H1 (cell line): ENCODE measurements around the gene FOSL1. TPM values are rescaled to one million over a fixed set of nuclear protein-coding genes. Genes with fewer than 3 reads are reported as not detected.

Source experiments
- CTCF ChIA-PET: fragments of 300-600 bp; sonication (Branson Sonifier 250); formaldehyde crosslinking; loops from one replicate; lab custom pipeline; 2021; ENCODE audit not compliant: partially characterized antibody; lab: Charles Lee
- POLR2A ChIA-PET: fragments of 300-600 bp; sonication (Branson Sonifier 250); formaldehyde crosslinking; loops from one replicate; lab custom pipeline; 2021; ENCODE audit warnings: inconsistent platforms; ENCODE audit not compliant: partially characterized antibody; lab: Charles Lee
- DNase-seq, 2 experiments: peaks; one replicate each; pipeline versions ENCODE4 v3.0.0 to v3.0.0-alpha.2; 2010 to 2022; ENCODE audit warnings: low spot score in 2 of 2, low read depth in 1 of 2, mixed read lengths in 1 of 2
- FAIRE-seq: peaks from 2 replicates; lab custom pipeline; 2011; peaks lifted over from hg19 to GRCh38; lab: Jason Lieb, UNC
- H2AFZ ChIP-seq: 2 replicates; pipeline ENCODE4 v1.8.1; 2012; ENCODE audit warnings: low read length, inconsistent platforms
- H2AK5ac ChIP-seq: 2 replicates; pipeline ENCODE4 v1.6.1; 2013; ENCODE audit warnings: low read depth, low read length
- H2BK120ac ChIP-seq: replicated peaks from 2 replicates; pipeline ENCODE3; 2013; ENCODE audit warnings: low read depth, low read length, inconsistent platforms
- H2BK12ac ChIP-seq: 2 replicates; pipeline ENCODE4 v1.6.1; 2013; ENCODE audit warnings: low read depth, low read length
- H2BK15ac ChIP-seq: 2 replicates; pipeline ENCODE4 v1.6.1; 2013; ENCODE audit warnings: low read length
- H2BK20ac ChIP-seq: 2 replicates; pipeline ENCODE4 v1.6.1; 2013; ENCODE audit warnings: low read length
- H2BK5ac ChIP-seq: 2 replicates; pipeline ENCODE4 v1.6.1; 2013; ENCODE audit warnings: low read depth, low read length
- H3K14ac ChIP-seq: 2 replicates; pipeline ENCODE4 v1.6.1; 2013; ENCODE audit warnings: inconsistent platforms; ENCODE audit not compliant: insufficient read length
- H3K18ac ChIP-seq: 2 replicates; pipeline ENCODE4 v1.6.1; 2013; ENCODE audit warnings: low read length; ENCODE audit errors: extremely low read depth
- H3K23ac ChIP-seq: 2 replicates; pipeline ENCODE4 v1.6.1; 2013; ENCODE audit warnings: inconsistent platforms; ENCODE audit not compliant: insufficient read length
- H3K23me2 ChIP-seq: 2 replicates; pipeline ENCODE4 v1.6.1; 2013; ENCODE audit warnings: low read depth, low read length
- H3K27ac ChIP-seq: 2 replicates; pipeline ENCODE4 v1.6.1; 2011; ENCODE audit warnings: low read depth, low read length, inconsistent platforms
- H3K27me3 ChIP-seq, 4 experiments: replicated peaks in 1 of 4; 1 replicate in 1 of 4; 2 replicates in 3 of 4; pipeline versions ENCODE4 v1.6.1 to v1.8.1; 2011 to 2013; ENCODE audit warnings: low read length in 3 of 4, mild to moderate bottlenecking in 3 of 4, inconsistent platforms in 2 of 4, mixed read lengths in 2 of 4, moderate library complexity in 1 of 4; ENCODE audit not compliant: control insufficient read depth in 3 of 4, insufficient read depth in 3 of 4; ENCODE audit errors: extremely low read depth in 1 of 4
- H3K36me3 ChIP-seq, 4 experiments: 2 replicates each; pipeline versions ENCODE4 v1.6.1 to v1.8.1; 2011 to 2013; ENCODE audit warnings: mild to moderate bottlenecking in 4 of 4, low read length in 3 of 4, moderate library complexity in 2 of 4, control low read depth in 1 of 4, inconsistent platforms in 1 of 4; ENCODE audit not compliant: insufficient read depth in 4 of 4, control insufficient read depth in 2 of 4
- H3K4ac ChIP-seq: replicated peaks from 2 replicates; pipeline ENCODE3; 2013; ENCODE audit warnings: low read length, low read depth, mixed read lengths, inconsistent platforms; ENCODE audit not compliant: insufficient read length
- H3K4me1 ChIP-seq, 4 experiments: replicated peaks in 1 of 4; 1 replicate in 1 of 4; 2 replicates in 3 of 4; pipeline versions ENCODE4 v1.6.1 to v1.8.1; 2011 to 2013; ENCODE audit warnings: low read length in 3 of 4, inconsistent platforms in 2 of 4, mixed read lengths in 1 of 4; ENCODE audit not compliant: insufficient read depth in 4 of 4, control insufficient read depth in 3 of 4
- H3K4me2 ChIP-seq, 2 experiments: 2 replicates each; pipeline versions ENCODE4 v1.6.1 to v1.8.1; 2011 to 2013; ENCODE audit warnings: low read depth in 2 of 2, low read length in 2 of 2, control low read depth in 1 of 2, inconsistent platforms in 1 of 2, mild to moderate bottlenecking in 1 of 2; ENCODE audit not compliant: insufficient read depth in 1 of 2
- H3K4me3 ChIP-seq, 4 experiments: fragments of 200-600, 300-600 bp in 1 of 4; sonication (generic), shearing (Covaris generic), sonication (Bioruptor Twin) in 1 of 4; 2 replicates each; pipeline versions ENCODE4 v1.5.1 to v1.8.1; 2011 to 2016; ENCODE audit warnings: low read length in 4 of 4, low read depth in 3 of 4, control low read depth in 2 of 4, inconsistent platforms in 2 of 4, mild to moderate bottlenecking in 2 of 4, mixed read lengths in 1 of 4, moderate library complexity in 1 of 4; ENCODE audit not compliant: insufficient read depth in 2 of 4; ENCODE audit errors: extremely low read depth in 1 of 4
- H3K56ac ChIP-seq: replicated peaks from 2 replicates; pipeline ENCODE3; 2013; ENCODE audit warnings: low read depth, mild to moderate bottlenecking, mixed read lengths, low read length, inconsistent platforms; ENCODE audit not compliant: insufficient read length
- H3K79me1 ChIP-seq: 2 replicates; pipeline ENCODE4 v1.6.1; 2013; ENCODE audit warnings: low read depth, low read length, control low read depth
- H3K79me2 ChIP-seq, 2 experiments: 2 replicates each; pipeline versions ENCODE4 v1.6.1 to v1.8.1; 2012 to 2013; ENCODE audit warnings: low read length in 2 of 2, mild to moderate bottlenecking in 2 of 2, inconsistent platforms in 1 of 2; ENCODE audit not compliant: insufficient read depth in 2 of 2, control insufficient read depth in 1 of 2
- H3K9ac ChIP-seq, 4 experiments: replicated peaks in 1 of 4; 1 replicate in 1 of 4; 2 replicates in 3 of 4; pipeline versions ENCODE4 v1.6.1 to v1.8.1; 2011 to 2013; ENCODE audit warnings: low read depth in 3 of 4, low read length in 3 of 4, control low read depth in 2 of 4, mild to moderate bottlenecking in 2 of 4, moderate library complexity in 2 of 4, inconsistent platforms in 1 of 4; ENCODE audit errors: extremely low read depth in 1 of 4
- H3K9me3 ChIP-seq, 2 experiments: 2 replicates each; pipeline versions ENCODE4 v1.6.1 to v1.8.1; 2012 to 2013; ENCODE audit warnings: mild to moderate bottlenecking in 2 of 2, moderate library complexity in 2 of 2, control low read depth in 1 of 2, inconsistent platforms in 1 of 2, low read depth in 1 of 2, low read length in 1 of 2, mixed read lengths in 1 of 2; ENCODE audit not compliant: insufficient read depth in 2 of 2
- H4K20me1 ChIP-seq, 2 experiments: replicated peaks in 1 of 2; 2 replicates each; pipeline versions ENCODE3 to v1.8.1; 2011 to 2013; ENCODE audit warnings: inconsistent platforms in 2 of 2, low read length in 2 of 2, mild to moderate bottlenecking in 1 of 2; ENCODE audit not compliant: insufficient read depth in 2 of 2, control insufficient read depth in 1 of 2
- H4K5ac ChIP-seq: 2 replicates; pipeline ENCODE4 v1.6.1; 2013; ENCODE audit warnings: low read length, low read depth, mixed read lengths, inconsistent platforms; ENCODE audit not compliant: insufficient read length
- H4K8ac ChIP-seq: 2 replicates; pipeline ENCODE4 v1.8.0; 2013; ENCODE audit warnings: mild to moderate bottlenecking, moderate library complexity, low read length, inconsistent platforms; ENCODE audit not compliant: insufficient read depth; ENCODE audit errors: extremely low read depth
- H4K91ac ChIP-seq: replicated peaks from 2 replicates; pipeline ENCODE3; 2013; ENCODE audit warnings: low read length, mixed read lengths, inconsistent platforms; ENCODE audit not compliant: insufficient read length
- BRCA1 ChIP-seq: IDR thresholded peaks from 2 replicates; pipeline ENCODE4 v1.6.1; 2012; ENCODE audit warnings: low read depth, low read length, improper control_type of control experiment
- MAFK ChIP-seq: IDR thresholded peaks from 2 replicates; pipeline ENCODE4 v1.6.1; 2012; ENCODE audit warnings: low read depth, mild to moderate bottlenecking, improper control_type of control experiment, low read length
- POLR2A ChIP-seq, 2 experiments: IDR thresholded peaks; 1 replicate in 1 of 2; 2 replicates in 1 of 2; pipeline ENCODE4 v1.6.1; 2011; ENCODE audit warnings: low read depth in 2 of 2, low read length in 2 of 2, mild to moderate bottlenecking in 2 of 2; ENCODE audit errors: control extremely low read depth in 1 of 2
- POLR2AphosphoS5 ChIP-seq: IDR thresholded peaks from 2 replicates; pipeline ENCODE4 v1.6.1; 2011; ENCODE audit warnings: low read depth, low read length
- WGBS, 2 experiments: shearing (Covaris generic) in 1 of 2; methylation state at CpG; one replicate each; pipeline versions ENCODE4 v1.1.6 to v1.1.7; 2013 to 2015; ENCODE audit warnings: low lambda C conversion rate in 2 of 2, mixed read lengths in 2 of 2, inconsistent platforms in 1 of 2, low coverage in 1 of 2, missing lambda C conversion rate in 1 of 2; ENCODE audit not compliant: insufficient replicate concordance in 2 of 2, insufficient coverage in 1 of 2, insufficient read length in 1 of 2; ENCODE audit errors: extremely low coverage in 1 of 2, missing lambda C conversion rate in 1 of 2; 5-methylcytosine and 5-hydroxymethylcytosine counted together
- polyA plus RNA-seq, 7 experiments: library from polyadenylated mRNA; depleted of rRNA in 3 of 7; stranded (reverse) in 5 of 7; unstranded in 2 of 7; fragments of >200 nt in 5 of 7; fragments of 200-250 nt in 2 of 7; gene quantifications; 1 replicate in 5 of 7; 2 replicates in 1 of 7; 4 replicates in 1 of 7; pipeline versions ENCODE4 v1.2.1 to v1.2.3, GENCODE V29; 2011 to 2013; ENCODE audit warnings: missing spikeins in 2 of 7, mixed read lengths in 2 of 7
- total RNA-seq: library from RNA; stranded (reverse); fragmentation: NEBNext Ultra II Directional; extraction: Animal tissue kit (Norgen Biotek cat#: 25700); gene quantifications from 2 replicates; pipeline ENCODE4 v1.2.1, GENCODE V29; 2021
- TF ChIP-seq, protein P1 (sequence below): IDR thresholded peaks from 2 replicates; pipeline ENCODE4 v1.6.1; 2011; ENCODE audit warnings: low read length, improper control_type of control experiment

Gene FOSL1
- total and polyA plus RNA-seq, 2 of the 8 experiments (the other 6 are each of a cell fraction or from before 2014, with no cell fraction given), result 6.3 to 7.2 TPM

DNA sequence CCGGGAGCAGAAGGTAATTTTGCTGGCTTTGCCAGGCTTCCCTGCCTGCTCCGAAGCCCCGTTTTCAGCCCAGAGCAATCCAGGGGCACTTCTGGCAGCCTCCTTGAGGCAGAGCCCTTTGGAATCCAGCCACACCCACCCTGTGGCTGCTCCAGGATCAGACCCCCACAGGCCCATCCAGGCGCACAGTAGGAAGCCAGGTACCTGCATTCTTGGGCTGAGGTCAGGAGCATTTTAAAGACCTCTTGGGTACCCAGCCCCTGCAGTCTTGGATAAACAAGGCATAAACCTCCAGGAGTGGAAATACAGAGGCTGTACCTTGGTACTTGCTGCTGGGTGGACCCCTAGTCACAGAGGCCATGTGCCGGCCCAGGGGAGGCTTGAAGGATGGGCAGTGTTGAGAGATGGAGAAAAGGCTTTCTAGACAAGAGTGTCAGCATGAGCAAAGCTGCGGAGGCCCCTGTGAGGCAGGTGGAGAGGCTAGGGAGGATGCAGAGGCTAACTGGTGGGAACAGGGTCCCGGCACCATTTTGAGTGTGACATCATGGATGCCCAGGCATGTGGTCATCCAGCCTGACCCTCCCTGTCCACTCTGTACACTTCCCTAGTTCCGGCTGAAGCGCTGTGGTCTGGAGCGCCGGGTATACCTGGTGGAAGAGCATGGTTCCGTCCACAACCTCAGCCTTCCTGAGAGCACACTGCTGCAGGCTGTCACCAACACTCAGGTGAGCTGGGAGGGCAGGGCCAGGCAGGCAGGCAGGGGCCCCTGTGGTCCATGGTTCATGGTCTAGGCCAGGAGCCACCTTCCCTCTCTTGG, 36.1 kb downstream of the FOSL1 start:
- CTCF ChIA-PET, result interaction anchor here (0.7 to 9.9 kb wide), 5 partner anchors 14 to 294 kb away, joined by 3 to 191 read pairs (median 4); partner anchors contain the start of genes CCDC85B, FIBP and ZNRD2
- TF ChIP-seq POLR2A (IDR thresholded peaks at IDR 0.05; ENCODE audit: control extremely low read depth in 1 of 2, low read depth in 2 of 2, low read length in 2 of 2) (peak in 1 of 2 experiments; percentile 40; a peak in 1 of 3 replicates), BRCA1 (no peak), POLR2AphosphoS5 (peak; percentile 17; the same call in 1 of the 2 replicates), MAFK (no peak)
- TF ChIP-seq, protein P1, sequence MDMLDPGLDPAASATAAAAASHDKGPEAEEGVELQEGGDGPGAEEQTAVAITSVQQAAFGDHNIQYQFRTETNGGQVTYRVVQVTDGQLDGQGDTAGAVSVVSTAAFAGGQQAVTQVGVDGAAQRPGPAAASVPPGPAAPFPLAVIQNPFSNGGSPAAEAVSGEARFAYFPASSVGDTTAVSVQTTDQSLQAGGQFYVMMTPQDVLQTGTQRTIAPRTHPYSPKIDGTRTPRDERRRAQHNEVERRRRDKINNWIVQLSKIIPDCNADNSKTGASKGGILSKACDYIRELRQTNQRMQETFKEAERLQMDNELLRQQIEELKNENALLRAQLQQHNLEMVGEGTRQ, result no peak
- H3K79me2 ChIP-seq, result peaks cover 0 to 5% of the 10 kb centered on the region in 2 experiments; a peak in 1 of 4 replicates

More for the DNA sequence above, 36.1 kb downstream of the FOSL1 start:
- H2AK5ac ChIP-seq, result no peak overlapping the region
- DNase-seq (no peak), FAIRE-seq (no peak)
- H4K20me1 ChIP-seq, result no peaks in the 10 kb centered on the region
- H3K27ac ChIP-seq, result no peak overlapping the region
- no peaks in the 10 kb centered on the region; the same call in 1 of the 2 replicates for H3K79me1 ChIP-seq
- no peak overlapping the region for H4K5ac ChIP-seq
- no peak overlapping the region for H4K91ac ChIP-seq
- no peak overlapping the region for H2BK12ac ChIP-seq
- H3K36me3 ChIP-seq, result peaks cover 5 to 17% (median 14%) of the 10 kb centered on the region in 4 experiments
- POLR2A ChIA-PET, result interaction anchor here (1.2 to 39.7 kb wide), 3 partner anchors 8 to 116 kb away, joined by 3 to 1071 read pairs (median 1071); partner anchors contain the start of genes CCDC85B, CFL1, CTSW and EFEMP2
- no peak overlapping the region for H4K8ac ChIP-seq
- H3K9me3 ChIP-seq, result no peaks in the 10 kb centered on the region
- H2BK15ac ChIP-seq, result no peak overlapping the region
- no peak overlapping the region for H2AFZ ChIP-seq
- no peak overlapping the region for H3K4me3 ChIP-seq
- no peak overlapping the region for H3K4ac ChIP-seq
- H3K23me2 ChIP-seq, result peaks cover 20% of the 10 kb centered on the region
- no peak overlapping the region for H3K56ac ChIP-seq
- no peak overlapping the region for H2BK120ac ChIP-seq
- no peak overlapping the region for H2BK20ac ChIP-seq
- H3K9ac ChIP-seq, result no peak overlapping the region
- H3K4me1 ChIP-seq, result peaks cover 0 to 12% (median 8%) of the 10 kb centered on the region in 4 experiments; a peak in 5 of 7 replicates
- H3K23ac ChIP-seq, result no peak overlapping the region
- WGBS, 2 experiments, result 85% methylated on average over 12 of the region's 12 CpGs; no CpG with 5 or more reads in 1 of the 2 experiments
- no peak overlapping the region for H2BK5ac ChIP-seq
- H3K18ac ChIP-seq, result no peak overlapping the region
- peaks cover 0 to 6% (median 2%) of the 10 kb centered on the region in 4 experiments; a peak in 3 of 7 replicates for H3K27me3 ChIP-seq
- H3K4me2 ChIP-seq, result no peak overlapping the region
- H3K14ac ChIP-seq, result no peak overlapping the region
